Lower leg skin (tissue), 3 donors: Measurements from ENCODE around the gene KRCC1.

ENCODE experiments used
- CTCF ChIP-seq, 3 donors: fragments of 450-650 bp; IDR thresholded peaks; one replicate each; pipeline ENCODE4 v1.5.1; 2016; ENCODE audit warnings: antibody characterized with exemption in 3 of 3, mild to moderate bottlenecking in 3 of 3, moderate library complexity in 2 of 3
- POLR2A ChIP-seq, 2 donors: fragments of 450-650 bp; IDR thresholded peaks; one replicate each; pipeline ENCODE4 v1.6.1; 2016 to 2017; ENCODE audit warnings: antibody characterized with exemption in 2 of 2, mild to moderate bottlenecking in 1 of 2, moderate library complexity in 1 of 2

GRCh38 chr2:88071365-88071764 lies 15.8 kb upstream of the KRCC1 start:
- TF ChIP-seq CTCF (IDR thresholded peaks at IDR 0.05), result no peak
- no peak for TF ChIP-seq POLR2A (IDR thresholded peaks at IDR 0.05)
